ENCODE data around the gene SOX5. TPM values are rescaled to one million over a fixed set of nuclear protein-coding genes. Genes with fewer than 3 reads are reported as not detected.
"Not testable (repeated sequence)": the region's sequence is repeated elsewhere in the genome, so short reads cannot be mapped to it uniquely, and the experiment has no call there.

Gene SOX5
- total and polyA plus RNA-seq, 2 donors (not counting 1 experiment from before 2014, with no cell fraction given) = 3.9 to 17.2 TPM

- H3K4me3 Mint-ChIP-seq = no peak overlapping the region
- H2AFZ ChIP-seq (ENCODE audit: insufficient read depth, low read depth, low read length, poor library complexity, severe bottlenecking) = no peak overlapping the region
- H3K4me2 ChIP-seq (replicated peaks; ENCODE audit: low read depth, low read length, poor library complexity, severe bottlenecking) = no peak overlapping the region
- H3K79me2 ChIP-seq (ENCODE audit: control insufficient read depth, insufficient read depth, low read length) = no peaks in the 10 kb centered on the region
- DNase-seq (no peak), ATAC-seq (ENCODE audit: low read depth) (no peak)
- intact Hi-C loops (cut with micrococcal nuclease) = no loop called here
- no peaks in the 10 kb centered on the region for H3K4me1 Mint-ChIP-seq
- no peaks in the 10 kb centered on the region for H3K4me1 ChIP-seq (ENCODE audit: control insufficient read depth in 2 of 2, insufficient read depth in 2 of 2, low read length in 2 of 2)
- H4K20me1 ChIP-seq (ENCODE audit: control insufficient read depth, insufficient read depth, low read length, poor library complexity, severe bottlenecking) = no peaks in the 10 kb centered on the region
- no peak overlapping the region for H3K4me3 ChIP-seq (ENCODE audit: control extremely low read depth in 1 of 5, extremely low read depth in 1 of 5, insufficient read depth in 1 of 5, low read depth in 2 of 5, low read length in 4 of 5)
- no peaks in the 10 kb centered on the region for H3K36me3 ChIP-seq (replicated peaks in 1 of 2; ENCODE audit: control extremely low read depth in 1 of 2, control insufficient read depth in 1 of 2, extremely low read depth in 1 of 2, insufficient read depth in 2 of 2, low read length in 1 of 2)
- H3K27ac ChIP-seq (ENCODE audit: low read length in 2 of 2) = no peak overlapping the region
- ChIA-PET CTCF (no interaction called here), POLR2A (no interaction called here)
- peaks cover 0 to 8% (median 0%) of the 10 kb centered on the region in 3 donors for H3K9me3 ChIP-seq (ENCODE audit: control extremely low read depth in 1 of 3, control insufficient read depth in 2 of 3, insufficient read depth in 1 of 3, low read length in 2 of 3)
- H3K9ac ChIP-seq (ENCODE audit: low read length) = no peak overlapping the region
- no peaks in the 10 kb centered on the region for H3K27me3 ChIP-seq (replicated peaks in 1 of 4; ENCODE audit: control extremely low read depth in 1 of 4, control insufficient read depth in 3 of 4, insufficient read depth in 4 of 4, low read length in 3 of 4)
- no peak overlapping the region for H3K27ac Mint-ChIP-seq
- TF ChIP-seq CTCF (IDR thresholded peaks at IDR 0.05) (no peak), EZH2 (IDR thresholded peaks at IDR 0.05; ENCODE audit: borderline replicate concordance, insufficient read depth, low read depth, low read length, poor library complexity, severe bottlenecking) (no peak)
- H3K27me3 Mint-ChIP-seq = no peaks in the 10 kb centered on the region
- H3K9me3 Mint-ChIP-seq (ENCODE audit: insufficient read depth) = no peaks in the 10 kb centered on the region
- WGBS (ENCODE audit: insufficient coverage) = 75% methylated on average over 1 of the region's 1 CpG
These were observed 455.8 kb downstream of the SOX5 start for GRCh38 chr12:23493672-23494071.

- H3K4me3 Mint-ChIP-seq; CTCF ChIA-PET; DNase-seq; H3K4me3 ChIP-seq (ENCODE audit: control extremely low read depth in 1 of 5, extremely low read depth in 1 of 5, insufficient read depth in 1 of 5, low read depth in 2 of 5, low read length in 4 of 5); H3K27ac ChIP-seq (ENCODE audit: low read length in 2 of 2); H3K9me3 ChIP-seq (ENCODE audit: control extremely low read depth in 1 of 3, control insufficient read depth in 2 of 3, insufficient read depth in 1 of 3, low read length in 2 of 3); H3K27me3 ChIP-seq (replicated peaks in 1 of 4; ENCODE audit: control extremely low read depth in 1 of 4, control insufficient read depth in 3 of 4, insufficient read depth in 4 of 4, low read length in 3 of 4); H2AFZ ChIP-seq (ENCODE audit: insufficient read depth, low read depth, low read length, poor library complexity, severe bottlenecking); H3K9ac ChIP-seq (ENCODE audit: low read length); H3K27ac Mint-ChIP-seq; H3K27me3 Mint-ChIP-seq; H3K79me2 ChIP-seq (ENCODE audit: control insufficient read depth, insufficient read depth, low read length); intact Hi-C loops (cut with micrococcal nuclease); ATAC-seq (ENCODE audit: low read depth); H3K4me1 Mint-ChIP-seq; H4K20me1 ChIP-seq (ENCODE audit: control insufficient read depth, insufficient read depth, low read length, poor library complexity, severe bottlenecking); POLR2A ChIA-PET; H3K4me2 ChIP-seq (replicated peaks; ENCODE audit: low read depth, low read length, poor library complexity, severe bottlenecking); H3K9me3 Mint-ChIP-seq (ENCODE audit: insufficient read depth); H3K36me3 ChIP-seq (replicated peaks in 1 of 2; ENCODE audit: control extremely low read depth in 1 of 2, control insufficient read depth in 1 of 2, extremely low read depth in 1 of 2, insufficient read depth in 2 of 2, low read length in 1 of 2); H3K4me1 ChIP-seq (ENCODE audit: control insufficient read depth in 2 of 2, insufficient read depth in 2 of 2, low read length in 2 of 2): not testable (repeated sequence)
- WGBS (ENCODE audit: insufficient coverage) = no CpG with 5 or more reads among the region's 3 CpGs
These were observed 458.4 kb downstream of the SOX5 start for GRCh38 chr12:23491029-23491428.

Data from B cell (primary cell).